Uterus (tissue), 2 donors: Measurements from ENCODE around the gene MYO1D.

Experiments used
- CTCF ChIP-seq, 4 experiments: fragments of 200-600 bp in 2 of 4; fragments of 450-650 bp in 2 of 4; sonication (generic) in 2 of 4; IDR thresholded peaks; one replicate each; pipeline ENCODE4 v1.5.1; 2016 to 2019; ENCODE audit warnings: antibody characterized with exemption in 4 of 4, mild to moderate bottlenecking in 2 of 4, moderate library complexity in 1 of 4
- POLR2A ChIP-seq, 2 donors: fragments of 450-650 bp; IDR thresholded peaks; one replicate each; pipeline ENCODE4 v1.6.1; 2016; ENCODE audit warnings: antibody characterized with exemption in 2 of 2, mild to moderate bottlenecking in 1 of 2, moderate library complexity in 1 of 2

GRCh38 chr17:32625971-32626370 is 251.0 kb downstream of the MYO1D start:
- TF ChIP-seq CTCF (IDR thresholded peaks at IDR 0.05) (no peak), POLR2A (IDR thresholded peaks at IDR 0.05) (no peak)
